B cell (primary cell): ENCODE data around the gene CILP2. TPM values are rescaled to one million over a fixed set of nuclear protein-coding genes. Genes with fewer than 3 reads are reported as not detected.

Experiments
- ATAC-seq: fragments of 200-7000 bp; cut with Tn5 transposase; one replicate; pipeline ENCODE4 v1.10.0; 2021; ENCODE audit warnings: low read depth, mild to moderate bottlenecking, moderate number of reproducible peaks, moderate library complexity
- CTCF ChIA-PET: fragments of 350-600 bp; sonication (Branson Sonifier 250); formaldehyde crosslinking; loops from one replicate; lab custom pipeline; 2021; ENCODE audit warnings: antibody characterized with exemption, inconsistent platforms; lab: Charles Lee
- POLR2A ChIA-PET: fragments of 350-600 bp; sonication (Branson Sonifier 250); formaldehyde crosslinking; loops from one replicate; lab custom pipeline; 2021; ENCODE audit warnings: antibody characterized with exemption; lab: Charles Lee
- DNase-seq: peaks from one replicate; pipeline ENCODE4 v3.0.0; 2013
- H2AFZ ChIP-seq: 2 replicates; pipeline ENCODE4 v1.6.1; 2012; ENCODE audit warnings: mild to moderate bottlenecking, low read depth, low read length; ENCODE audit not compliant: insufficient read depth, poor library complexity, severe bottlenecking
- H3K27ac ChIP-seq, 2 donors: 1 replicate in 1 of 2; 2 replicates in 1 of 2; pipeline ENCODE4 v1.5.1; 2012 to 2013; ENCODE audit warnings: low read length in 2 of 2, mild to moderate bottlenecking in 2 of 2, moderate library complexity in 1 of 2
- H3K27me3 ChIP-seq, 4 experiments: fragments of 200-600 bp in 1 of 4; sonication (generic) in 1 of 4; replicated peaks in 1 of 4; 1 replicate in 2 of 4; 2 replicates in 2 of 4; pipeline versions ENCODE4 v1.6.1 to v1.7.0; 2013 to 2016; ENCODE audit warnings: low read length in 3 of 4, mild to moderate bottlenecking in 2 of 4, mixed read lengths in 1 of 4, moderate library complexity in 1 of 4; ENCODE audit not compliant: insufficient read depth in 4 of 4, control insufficient read depth in 3 of 4; ENCODE audit errors: control extremely low read depth in 1 of 4
- H3K36me3 ChIP-seq, 2 experiments: replicated peaks in 1 of 2; 1 replicate in 1 of 2; 2 replicates in 1 of 2; pipeline versions ENCODE4 v1.6.1 to v1.7.1; 2013; ENCODE audit warnings: low read length in 1 of 2; ENCODE audit not compliant: insufficient read depth in 2 of 2, control insufficient read depth in 1 of 2; ENCODE audit errors: control extremely low read depth in 1 of 2, extremely low read depth in 1 of 2
- H3K4me1 ChIP-seq, 2 donors: fragments of 200-600 bp in 1 of 2; sonication (generic) in 1 of 2; 1 replicate in 1 of 2; 2 replicates in 1 of 2; pipeline versions ENCODE4 v1.5.1 to v1.6.1; 2013 to 2017; ENCODE audit warnings: low read length in 2 of 2; ENCODE audit not compliant: control insufficient read depth in 2 of 2, insufficient read depth in 2 of 2
- H3K4me2 ChIP-seq: replicated peaks from 2 replicates; pipeline ENCODE3; 2012; ENCODE audit warnings: mild to moderate bottlenecking, low read depth, low read length; ENCODE audit not compliant: poor library complexity, severe bottlenecking
- H3K4me3 ChIP-seq, 5 experiments: fragments of 200-600 bp in 1 of 5; sonication (generic) in 1 of 5; 1 replicate in 3 of 5; 2 replicates in 2 of 5; pipeline versions ENCODE4 v1.5.1 to v1.7.0; 2011 to 2016; ENCODE audit warnings: low read length in 4 of 5, mild to moderate bottlenecking in 4 of 5, low read depth in 2 of 5, control low read depth in 1 of 5, moderate library complexity in 1 of 5; ENCODE audit not compliant: insufficient read depth in 1 of 5; ENCODE audit errors: control extremely low read depth in 1 of 5, extremely low read depth in 1 of 5
- H3K79me2 ChIP-seq: fragments of 200-600 bp; sonication (generic); one replicate; pipeline ENCODE4 v1.6.0; 2016; ENCODE audit warnings: low read length; ENCODE audit not compliant: control insufficient read depth, insufficient read depth
- H3K9ac ChIP-seq: fragments of 200-600 bp; sonication (generic); 2 replicates; pipeline ENCODE4 v1.6.1; 2017; ENCODE audit warnings: mild to moderate bottlenecking, low read length, moderate library complexity
- H3K9me3 ChIP-seq, 3 donors: one replicate each; pipeline versions ENCODE4 v1.6.1 to v1.7.1; 2013; ENCODE audit warnings: low read length in 2 of 3; ENCODE audit not compliant: control insufficient read depth in 2 of 3, insufficient read depth in 1 of 3; ENCODE audit errors: control extremely low read depth in 1 of 3
- H4K20me1 ChIP-seq: 2 replicates; pipeline ENCODE4 v1.6.0; 2012; ENCODE audit warnings: mild to moderate bottlenecking, low read length; ENCODE audit not compliant: insufficient read depth, control insufficient read depth, poor library complexity, severe bottlenecking
- H3K27ac Mint-ChIP-seq: one replicate; pipeline ENCODE4 v1.8.0; 2021; ENCODE audit warnings: mixed read lengths
- H3K27me3 Mint-ChIP-seq: one replicate; pipeline ENCODE4 v1.8.0; 2021; ENCODE audit warnings: mixed read lengths
- H3K4me1 Mint-ChIP-seq: one replicate; pipeline ENCODE4 v1.8.0; 2021; ENCODE audit warnings: mixed read lengths
- H3K4me3 Mint-ChIP-seq: one replicate; pipeline ENCODE4 v1.8.0; 2021; ENCODE audit warnings: mixed read lengths
- H3K9me3 Mint-ChIP-seq: one replicate; pipeline ENCODE4 v1.8.0; 2022; ENCODE audit warnings: mixed read lengths; ENCODE audit not compliant: insufficient read depth
- EZH2 ChIP-seq: IDR thresholded peaks from 2 replicates; pipeline ENCODE4 v1.6.1; 2012; ENCODE audit warnings: borderline replicate concordance, low read depth, mild to moderate bottlenecking, moderate library complexity, low read length; ENCODE audit not compliant: insufficient read depth, poor library complexity, severe bottlenecking
- WGBS: methylation state at CpG from one replicate; pipeline ENCODE4 v1.1.5; 2013; ENCODE audit warnings: missing lambda C conversion rate; ENCODE audit not compliant: insufficient coverage; 5-methylcytosine and 5-hydroxymethylcytosine counted together
- intact Hi-C: fragments of 100-400 bp; cut with micrococcal nuclease; formaldehyde crosslinking; loops from one replicate; pipeline ENCODE4 v1.10.0; 2022
- polyA plus RNA-seq: library from polyadenylated mRNA; depleted of rRNA; stranded (reverse); fragments of >200 nt; gene quantifications from 2 replicates; pipeline ENCODE4 v1.2.3, GENCODE V29; 2012
- total RNA-seq, 2 donors: library from RNA; stranded (reverse); fragments of 120-200 nt in 1 of 2; gene quantifications; 1 replicate in 1 of 2; 2 replicates in 1 of 2; pipeline versions ENCODE4 v1.2.3 to v1.2.4, GENCODE V29; 2013 to 2022
- TF ChIP-seq, protein P1 (sequence below): fragments of 200-600 bp; IDR thresholded peaks from one replicate; pipeline ENCODE4 v1.8.0; 2022; ENCODE audit warnings: antibody characterized with exemption, mild to moderate bottlenecking

The CILP2 gene
- total and polyA plus RNA-seq, 2 donors (not counting 1 experiment from before 2014, with no cell fraction given), result 0.04 to 0.12 TPM

DNA sequence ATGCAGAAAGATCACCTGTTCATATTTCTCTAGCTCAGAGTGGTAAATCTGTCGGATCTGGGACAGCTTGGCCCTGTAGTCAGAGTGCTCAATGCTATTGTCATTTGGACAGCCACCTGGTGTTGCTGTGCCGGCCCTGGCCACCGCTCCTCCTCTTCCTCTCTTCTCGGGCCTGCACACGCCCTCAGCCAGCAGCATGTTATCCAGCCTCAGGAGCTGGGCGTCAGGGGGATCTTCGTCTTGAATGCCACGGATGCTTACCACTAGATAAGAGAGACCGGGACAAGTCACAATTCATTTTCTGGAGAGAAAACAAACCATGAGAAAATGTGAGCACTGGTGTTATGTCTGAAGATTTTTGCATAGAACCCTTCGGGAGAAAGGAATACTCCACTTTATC lies 32.5 kb downstream of the CILP2 start:
- DNase-seq (no peak), ATAC-seq (no peak)
- H3K9me3 ChIP-seq, result peaks cover 0 to 6% (median 0%) of the 10 kb centered on the region in 3 donors
- Mint-ChIP-seq H3K4me1 (no peaks in the 10 kb centered on the region), H3K27ac (no peak overlapping the region), H3K9me3 (no peaks in the 10 kb centered on the region), H3K4me3 (no peak overlapping the region), H3K27me3 (no peaks in the 10 kb centered on the region)
- H3K27ac ChIP-seq, result no peak overlapping the region
- no peaks in the 10 kb centered on the region for H3K36me3 ChIP-seq
- TF ChIP-seq EZH2, result no peak
- TF ChIP-seq, protein P1, sequence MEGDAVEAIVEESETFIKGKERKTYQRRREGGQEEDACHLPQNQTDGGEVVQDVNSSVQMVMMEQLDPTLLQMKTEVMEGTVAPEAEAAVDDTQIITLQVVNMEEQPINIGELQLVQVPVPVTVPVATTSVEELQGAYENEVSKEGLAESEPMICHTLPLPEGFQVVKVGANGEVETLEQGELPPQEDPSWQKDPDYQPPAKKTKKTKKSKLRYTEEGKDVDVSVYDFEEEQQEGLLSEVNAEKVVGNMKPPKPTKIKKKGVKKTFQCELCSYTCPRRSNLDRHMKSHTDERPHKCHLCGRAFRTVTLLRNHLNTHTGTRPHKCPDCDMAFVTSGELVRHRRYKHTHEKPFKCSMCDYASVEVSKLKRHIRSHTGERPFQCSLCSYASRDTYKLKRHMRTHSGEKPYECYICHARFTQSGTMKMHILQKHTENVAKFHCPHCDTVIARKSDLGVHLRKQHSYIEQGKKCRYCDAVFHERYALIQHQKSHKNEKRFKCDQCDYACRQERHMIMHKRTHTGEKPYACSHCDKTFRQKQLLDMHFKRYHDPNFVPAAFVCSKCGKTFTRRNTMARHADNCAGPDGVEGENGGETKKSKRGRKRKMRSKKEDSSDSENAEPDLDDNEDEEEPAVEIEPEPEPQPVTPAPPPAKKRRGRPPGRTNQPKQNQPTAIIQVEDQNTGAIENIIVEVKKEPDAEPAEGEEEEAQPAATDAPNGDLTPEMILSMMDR, result no peak
- H3K4me1 ChIP-seq, result no peaks in the 10 kb centered on the region
- ChIA-PET POLR2A (no interaction called here), CTCF (interaction anchor here (1.5 kb wide), 1 partner anchor 38 kb away, joined by 6 read pairs; no protein-coding TSS in a partner anchor)
- no peak overlapping the region for H2AFZ ChIP-seq
- no peaks in the 10 kb centered on the region for H4K20me1 ChIP-seq
- 89% methylated on average over 4 of the region's 10 CpGs for WGBS
- no peak overlapping the region for H3K9ac ChIP-seq
- intact Hi-C loops, result no loop called here
- no peak overlapping the region for H3K4me2 ChIP-seq
- H3K4me3 ChIP-seq, result no peak overlapping the region
- H3K79me2 ChIP-seq, result no peaks in the 10 kb centered on the region
- no peaks in the 10 kb centered on the region for H3K27me3 ChIP-seq

DNA sequence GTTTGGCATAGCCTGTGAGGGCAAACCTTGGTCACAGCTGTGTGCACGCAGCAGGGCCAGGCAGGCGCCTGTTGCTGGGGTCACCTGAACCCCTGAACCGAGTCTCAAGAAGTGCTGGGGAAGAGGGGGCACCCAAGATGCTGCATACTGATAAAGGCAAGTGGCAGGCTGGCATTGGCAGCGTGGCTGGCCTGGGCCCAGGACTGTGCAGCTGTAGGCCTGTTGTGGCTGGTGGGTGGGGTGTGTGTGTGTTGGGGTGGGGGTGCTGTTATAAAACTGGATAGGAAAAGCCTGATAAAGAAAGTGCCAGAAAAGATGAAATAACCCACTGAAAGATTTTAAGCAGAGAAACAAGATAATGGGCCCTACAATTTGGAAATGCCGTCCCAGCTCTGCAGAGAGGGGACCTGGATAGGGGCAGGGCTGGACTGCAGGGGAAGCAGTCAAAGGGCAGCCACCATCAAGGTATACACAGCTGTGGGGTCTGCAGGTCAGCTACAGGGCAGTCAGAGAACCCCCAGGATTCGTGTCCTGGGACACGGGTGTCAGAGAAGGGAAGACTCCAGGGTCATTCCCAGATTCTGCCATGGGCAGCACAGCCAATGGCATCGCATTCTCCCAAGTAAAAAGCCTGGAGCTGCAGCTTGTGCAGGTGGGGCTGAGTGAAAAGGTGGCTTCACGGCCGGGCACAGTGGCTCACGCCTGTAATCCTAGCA lies 33.2 kb downstream of the CILP2 start:
- Histone ChIP-seq H3K4me3 (no peak overlapping the region), H3K27ac (no peak overlapping the region), H3K27me3 (no peaks in the 10 kb centered on the region), H2AFZ (no peak overlapping the region), H3K9me3 (peaks cover 0 to 6% (median 0%) of the 10 kb centered on the region in 3 donors), H3K9ac (no peak overlapping the region), H3K4me1 (no peaks in the 10 kb centered on the region), H3K36me3 (no peaks in the 10 kb centered on the region), H3K79me2 (no peaks in the 10 kb centered on the region), H4K20me1 (no peaks in the 10 kb centered on the region), H3K4me2 (no peak overlapping the region)
- DNase-seq (no peak), ATAC-seq (no peak)
- TF ChIP-seq, protein P1, result no peak
- TF ChIP-seq EZH2, result no peak
- H3K4me1 Mint-ChIP-seq, result no peaks in the 10 kb centered on the region
- H3K9me3 Mint-ChIP-seq, result no peaks in the 10 kb centered on the region
- intact Hi-C loops, result no loop called here
- POLR2A ChIA-PET, result no interaction called here
- WGBS, result 95% methylated on average over 11 of the region's 11 CpGs
- no peaks in the 10 kb centered on the region for H3K27me3 Mint-ChIP-seq
- H3K27ac Mint-ChIP-seq, result no peak overlapping the region
- H3K4me3 Mint-ChIP-seq, result no peak overlapping the region
- CTCF ChIA-PET, result interaction anchor here (1.5 kb wide), 1 partner anchor 39 kb away, joined by 6 read pairs; no protein-coding TSS in a partner anchor
